ENCODE data around the gene PCDHGC3. TPM values are rescaled to one million over a fixed set of nuclear protein-coding genes. Genes with fewer than 3 reads are reported as not detected.

The PCDHGC3 gene
- total and polyA plus RNA-seq, 2 of the 13 experiments (the other 11 are each of a cell fraction or from before 2014, with no cell fraction given), result 0.20 to 0.30 TPM

- peaks cover 6% of the 10 kb centered on the region; the same call in 1 of the 2 replicates for H3K4me1 ChIP-seq (ENCODE audit: insufficient read depth, low read length)
- 0 out of 5 replicates have a peak, but pooled peaks cover 2 to 4% of the 10 kb centered on the region in 2 experiments for H3K36me3 ChIP-seq (replicated peaks in 1 of 2; ENCODE audit: control insufficient read depth in 1 of 2, insufficient read depth in 2 of 2, low read length in 2 of 2)
- WGBS (ENCODE audit: low lambda C conversion rate), result 34% methylated on average over 9 of the region's 9 CpGs
- intact Hi-C loops (cut with micrococcal nuclease; ENCODE audit: unreplicated experiment), result no loop called here
- H3K4me2 ChIP-seq (ENCODE audit: low read depth, low read length), result peak overlapping the region; percentile 7; the same call in 1 of the 2 replicates
- no peak for FAIRE-seq
- H2AFZ ChIP-seq (ENCODE audit: low read length), result no peak overlapping the region
- no TSS peak for BruUV-seq (replicated peaks)
- peak overlapping the region in 1 of 3 experiments; percentile 10; a peak in 2 of 6 replicates for H3K4me3 ChIP-seq (replicated peaks in 1 of 3; ENCODE audit: insufficient read depth in 1 of 3, low read depth in 2 of 3, low read length in 3 of 3)
- ChIA-PET CTCF (ENCODE audit: low intra/inter-chr PET ratio, low total read pairs) (no interaction called here), POLR2A (no interaction called here)
- H3K79me2 ChIP-seq (ENCODE audit: insufficient read depth, low read length), result no peaks in the 10 kb centered on the region
- no peak overlapping the region for H3K27ac ChIP-seq (ENCODE audit: extremely low read length, insufficient read depth, low read length)
- no peak; the same call in 2 of the 3 replicates for ATAC-seq
- TF ChIP-seq ZNF816 (CRISPR knock-in tag; IDR thresholded peaks at IDR 0.05; ENCODE audit: borderline replicate concordance) (no peak), ZNF451 (CRISPR knock-in tag; IDR thresholded peaks at IDR 0.05) (no peak)
- DNase-seq (ENCODE audit: low spot score), result no peak
- no peaks in the 10 kb centered on the region for H4K20me1 ChIP-seq (ENCODE audit: insufficient read depth, low read length)
- no peaks in the 10 kb centered on the region; a peak in 1 of 5 replicates for H3K27me3 ChIP-seq (ENCODE audit: control insufficient read depth in 1 of 2, insufficient read depth in 2 of 2, low read length in 2 of 2)
- no peaks in the 10 kb centered on the region for H3K9me3 ChIP-seq (ENCODE audit: low read length)
- no peak overlapping the region for H3K9ac ChIP-seq (ENCODE audit: insufficient read depth, low read depth, low read length)
- in situ Hi-C loops (cut with HindIII; ENCODE audit: extremely low pct_ligation_motif_present, low pct_unique_long_range_greater_than_20kb), result no loop called here
Measured at GRCh38 chr5:141508440-141508797, 32.7 kb downstream of the PCDHGC3 start.

- H3K9ac ChIP-seq (ENCODE audit: insufficient read depth, low read depth, low read length), result no peak overlapping the region
- H3K27ac ChIP-seq (ENCODE audit: extremely low read length, insufficient read depth, low read length), result no peak overlapping the region
- peaks cover 6% of the 10 kb centered on the region; the same call in 1 of the 2 replicates for H3K4me1 ChIP-seq (ENCODE audit: insufficient read depth, low read length)
- peak overlapping the region in 1 of 3 experiments; percentile 25; a peak in 2 of 6 replicates for H3K4me3 ChIP-seq (replicated peaks in 1 of 3; ENCODE audit: insufficient read depth in 1 of 3, low read depth in 2 of 3, low read length in 3 of 3)
- H3K27me3 ChIP-seq (ENCODE audit: control insufficient read depth in 1 of 2, insufficient read depth in 2 of 2, low read length in 2 of 2), result no peaks in the 10 kb centered on the region; a peak in 1 of 5 replicates
- H2AFZ ChIP-seq (ENCODE audit: low read length), result no peak overlapping the region
- intact Hi-C loops (cut with micrococcal nuclease; ENCODE audit: unreplicated experiment), result no loop called here
- no peaks in the 10 kb centered on the region for H3K9me3 ChIP-seq (ENCODE audit: low read length)
- peak overlapping the region; percentile 39; the same call in 1 of the 2 replicates for H3K4me2 ChIP-seq (ENCODE audit: low read depth, low read length)
- 35% methylated on average over 21 of the region's 23 CpGs for WGBS (ENCODE audit: low lambda C conversion rate)
- H3K79me2 ChIP-seq (ENCODE audit: insufficient read depth, low read length), result no peaks in the 10 kb centered on the region
- ATAC-seq (peak; percentile 22; the same call in 2 of the 3 replicates), DNase-seq (ENCODE audit: low spot score) (peak; percentile 5), FAIRE-seq (no peak)
- H3K36me3 ChIP-seq (replicated peaks in 1 of 2; ENCODE audit: control insufficient read depth in 1 of 2, insufficient read depth in 2 of 2, low read length in 2 of 2), result 0 out of 5 replicates have a peak, but pooled peaks cover 2 to 4% of the 10 kb centered on the region in 2 experiments
- no peak for TF ChIP-seq SALL2 (CRISPR knock-in tag; IDR thresholded peaks at IDR 0.05)
- TF ChIP-seq CHD2 (IDR thresholded peaks at IDR 0.05; ENCODE audit: low read depth, low read length), result no peak
- no peak for TF ChIP-seq ZNF232 (CRISPR knock-in tag; IDR thresholded peaks at IDR 0.05; ENCODE audit: borderline replicate concordance)
- TF ChIP-seq HINFP (CRISPR knock-in tag; IDR thresholded peaks at IDR 0.05; ENCODE audit: low read depth), result no peak
- TF ChIP-seq ZNF451 (CRISPR knock-in tag; IDR thresholded peaks at IDR 0.05), result no peak
- no peak for TF ChIP-seq ZNF282 (IDR thresholded peaks at IDR 0.05; ENCODE audit: partially characterized antibody)
- no peak for TF ChIP-seq KMT2A (CRISPR knock-in tag; IDR thresholded peaks at IDR 0.05)
- no peak for TF ChIP-seq PCBP1 (IDR thresholded peaks at IDR 0.05; ENCODE audit: borderline replicate concordance, low read depth, low read length)
- TF ChIP-seq ZNF776 (CRISPR knock-in tag; IDR thresholded peaks at IDR 0.05), result no peak
- no TSS peak for BruUV-seq (replicated peaks)
- in situ Hi-C loops (cut with HindIII; ENCODE audit: extremely low pct_ligation_motif_present, low pct_unique_long_range_greater_than_20kb), result no loop called here
- ChIA-PET POLR2A (no interaction called here), CTCF (ENCODE audit: low intra/inter-chr PET ratio, low total read pairs) (no interaction called here)
- no peaks in the 10 kb centered on the region for H4K20me1 ChIP-seq (ENCODE audit: insufficient read depth, low read length)
Measured at GRCh38 chr5:141508798-141509611, 33.2 kb downstream of the PCDHGC3 start.
